ENCODE results near the gene TCF7.

The TCF7 gene

GRCh38 chr5:134127988-134128647 is 13.6 kb downstream of the TCF7 start:
- DNase-seq (ENCODE audit: low read depth) = no peak
- H3K4me3 ChIP-seq (ENCODE audit: low read depth, low read length) = no peak overlapping the region
- no peak for TF ChIP-seq CTCF (IDR thresholded peaks at IDR 0.05; ENCODE audit: control insufficient read depth, extremely low read depth, insufficient read depth)

GRCh38 chr5:134128648-134128995 is 14.1 kb downstream of the TCF7 start:
- no peak overlapping the region for H3K4me3 ChIP-seq (ENCODE audit: low read depth, low read length)
- DNase-seq (ENCODE audit: low read depth) = no peak
- no peak for TF ChIP-seq CTCF (IDR thresholded peaks at IDR 0.05; ENCODE audit: control insufficient read depth, extremely low read depth, insufficient read depth)

- H3K4me3 ChIP-seq (ENCODE audit: low read depth, low read length) = no peak overlapping the region
- no peak for DNase-seq (ENCODE audit: low read depth)
- no peak for TF ChIP-seq CTCF (IDR thresholded peaks at IDR 0.05; ENCODE audit: control insufficient read depth, extremely low read depth, insufficient read depth)
Observed at GRCh38 chr5:134129411-134130238, 15.1 kb downstream of the TCF7 start.

- DNase-seq (ENCODE audit: low read depth) = no peak
- TF ChIP-seq CTCF (IDR thresholded peaks at IDR 0.05; ENCODE audit: control insufficient read depth, extremely low read depth, insufficient read depth) = no peak
- H3K4me3 ChIP-seq (ENCODE audit: low read depth, low read length) = no peak overlapping the region
Observed at GRCh38 chr5:134130239-134130945, 15.9 kb downstream of the TCF7 start.

- no peak for TF ChIP-seq CTCF (IDR thresholded peaks at IDR 0.05; ENCODE audit: control insufficient read depth, extremely low read depth, insufficient read depth)
- no peak overlapping the region for H3K4me3 ChIP-seq (ENCODE audit: low read depth, low read length)
- no peak for DNase-seq (ENCODE audit: low read depth)
Observed at GRCh38 chr5:134131165-134131564, 16.7 kb downstream of the TCF7 start.

GRCh38 chr5:134131578-134132350 is 17.3 kb downstream of the TCF7 start:
- H3K4me3 ChIP-seq (ENCODE audit: low read depth, low read length) = no peak overlapping the region
- TF ChIP-seq CTCF (IDR thresholded peaks at IDR 0.05; ENCODE audit: control insufficient read depth, extremely low read depth, insufficient read depth) = no peak
- no peak for DNase-seq (ENCODE audit: low read depth)
